Right kidney (tissue), 1 donor: ENCODE data around the gene RAB38.

ENCODE experiments used
- DNase-seq: peaks from one replicate; pipeline ENCODE4 v3.0.0-alpha.2; 2016

Gene RAB38

GRCh38 chr11:88171982-88172381 is 3.3 kb downstream of the RAB38 start:
- DNase-seq, result no peak

DNA sequence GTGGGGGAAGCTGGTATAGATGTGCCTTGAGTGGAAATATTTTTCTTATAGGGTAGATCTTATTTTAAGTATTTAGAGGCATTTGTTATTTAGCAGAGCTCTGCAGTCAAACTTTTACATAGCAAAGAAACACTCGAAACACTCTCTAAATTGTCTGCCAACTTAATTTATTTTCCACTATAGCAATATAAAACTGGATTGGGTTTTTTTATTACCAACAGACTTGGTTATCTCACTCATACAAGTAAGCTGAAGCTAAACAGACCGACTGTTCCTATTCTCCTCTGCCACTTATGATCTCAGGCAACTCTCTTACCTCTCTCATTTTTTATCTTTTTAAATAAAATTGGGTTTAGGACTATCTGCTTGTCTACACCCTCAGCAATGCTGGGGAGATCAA is 4.6 kb downstream of the RAB38 start:
- DNase-seq, result no peak

DNA sequence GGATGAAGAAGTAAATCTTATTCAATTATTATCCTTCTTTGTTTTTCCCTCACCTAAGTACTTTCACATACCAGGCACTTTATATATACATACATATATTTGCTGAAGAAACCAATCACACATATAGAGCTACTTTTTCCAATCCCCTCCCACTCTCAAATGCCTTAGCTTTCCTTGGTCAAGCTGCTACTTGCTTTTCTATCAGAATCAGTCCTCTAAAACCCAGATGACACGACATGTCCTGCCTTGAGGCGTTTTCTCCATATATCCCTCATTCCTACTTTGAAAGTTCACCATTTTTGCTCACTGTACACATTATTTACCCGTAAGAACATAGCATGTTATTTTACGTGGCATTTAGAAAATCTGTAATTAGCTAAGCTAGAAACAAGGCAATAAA is 5.4 kb downstream of the RAB38 start:
- no peak for DNase-seq

DNA sequence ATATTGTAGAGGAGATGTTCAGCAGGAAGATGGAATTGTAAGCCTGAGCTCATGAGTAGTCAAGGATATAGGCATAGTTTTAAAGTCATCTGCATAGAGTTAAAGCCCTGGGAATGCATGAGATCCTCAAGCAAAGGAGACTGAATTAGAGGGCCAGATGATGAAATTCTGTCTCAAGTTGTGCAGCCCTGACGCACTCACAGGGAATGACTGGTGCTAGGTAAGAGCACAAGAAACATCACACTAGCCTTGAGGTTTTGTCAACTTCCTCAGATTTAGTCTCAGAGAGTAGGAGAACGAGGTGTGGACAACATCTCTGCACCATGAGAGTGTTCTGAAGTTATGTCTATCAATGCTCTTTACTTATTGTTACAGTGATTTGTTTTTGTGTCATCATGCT is 5.8 kb downstream of the RAB38 start:
- no peak for DNase-seq

- DNase-seq, result no peak
Observed at GRCh38 chr11:88167853-88168252, 7.4 kb downstream of the RAB38 start.

- no peak for DNase-seq
Observed at GRCh38 chr11:88164806-88165585, 10.2 kb downstream of the RAB38 start.

DNA sequence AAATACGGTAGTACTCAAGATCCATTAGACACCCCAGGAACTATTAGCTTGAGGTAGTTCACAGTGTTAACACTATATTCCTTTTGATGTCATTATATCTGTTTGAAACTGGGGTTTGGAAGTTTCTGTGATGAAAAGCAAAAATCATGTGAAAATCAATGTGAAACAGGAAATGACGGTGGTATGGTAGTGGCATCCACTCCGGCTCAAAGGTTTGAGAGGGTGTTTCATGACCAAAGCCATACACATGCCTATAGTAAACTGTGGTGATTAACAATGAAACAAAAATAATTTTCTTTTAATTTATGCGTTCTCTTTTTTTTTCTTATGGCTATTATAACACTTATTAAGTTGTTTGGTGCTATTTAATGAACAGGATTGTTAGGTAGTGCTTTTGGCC is 10.9 kb downstream of the RAB38 start:
- DNase-seq, result no peak

GRCh38 chr11:88158081-88158480 is 17.2 kb downstream of the RAB38 start:
- DNase-seq, result no peak

DNA sequence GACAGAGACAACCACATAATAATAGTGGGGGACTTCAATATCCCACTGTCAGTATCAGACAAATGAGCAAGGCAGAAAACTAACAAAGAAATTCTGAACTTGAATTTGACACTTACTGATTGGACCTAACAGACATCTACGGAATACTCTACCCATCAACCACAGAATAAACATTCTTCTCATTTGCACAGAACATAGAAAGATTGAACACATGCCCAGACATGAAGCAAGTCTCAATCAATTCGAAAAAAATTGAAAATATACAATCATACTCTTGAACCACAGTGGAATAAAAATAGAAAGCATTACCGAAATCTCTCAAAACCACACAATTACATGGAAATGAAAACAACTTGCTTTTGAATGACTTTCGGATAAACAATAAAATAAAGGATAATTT is 17.9 kb downstream of the RAB38 start:
- no peak for DNase-seq

DNA sequence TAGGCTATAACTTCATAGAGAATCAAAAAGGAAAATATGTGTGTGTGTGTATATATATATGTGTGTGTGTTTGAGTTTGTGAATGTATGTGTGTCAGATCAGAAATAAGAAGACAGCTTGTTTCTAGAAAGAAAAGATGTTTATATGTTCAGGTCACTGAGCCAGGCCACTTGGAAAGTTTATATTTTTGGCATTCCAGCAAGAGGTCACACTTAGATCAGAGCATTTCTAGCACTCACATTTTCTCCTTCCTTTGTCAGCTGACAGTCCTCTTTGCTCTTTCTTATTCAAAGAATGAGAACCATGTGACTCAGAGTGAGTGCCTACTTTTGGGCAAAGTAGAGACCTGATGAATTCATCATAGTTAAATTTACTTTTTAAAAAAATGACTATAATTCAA is 22.9 kb downstream of the RAB38 start:
- DNase-seq, result no peak

DNA sequence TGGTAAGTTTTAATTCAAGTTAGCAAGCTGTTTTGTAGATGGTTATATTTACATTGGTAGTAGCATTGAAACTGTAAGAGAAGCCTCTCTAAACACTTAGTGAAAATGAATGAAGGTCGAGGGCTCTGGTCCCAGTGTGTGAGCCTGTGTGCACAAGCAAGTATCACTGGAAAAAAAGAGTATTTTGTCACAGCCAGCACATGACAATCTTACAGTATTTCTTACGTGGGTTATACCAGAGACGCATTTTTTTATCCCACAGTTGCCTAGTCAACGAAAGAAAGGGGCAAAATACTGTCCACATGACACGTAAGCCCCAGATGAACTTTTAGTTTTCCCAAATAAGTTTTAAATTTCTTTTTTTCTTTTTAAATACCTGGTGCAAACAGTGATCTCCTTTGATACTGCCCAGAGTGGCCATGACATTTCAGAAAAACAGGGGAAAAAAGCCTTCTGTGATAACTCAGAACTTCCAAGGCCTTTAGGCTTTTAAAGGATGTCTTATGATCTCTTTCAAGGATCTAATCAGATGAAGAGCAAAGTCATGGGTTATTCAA is 23.5 kb downstream of the RAB38 start:
- DNase-seq, result no peak

DNA sequence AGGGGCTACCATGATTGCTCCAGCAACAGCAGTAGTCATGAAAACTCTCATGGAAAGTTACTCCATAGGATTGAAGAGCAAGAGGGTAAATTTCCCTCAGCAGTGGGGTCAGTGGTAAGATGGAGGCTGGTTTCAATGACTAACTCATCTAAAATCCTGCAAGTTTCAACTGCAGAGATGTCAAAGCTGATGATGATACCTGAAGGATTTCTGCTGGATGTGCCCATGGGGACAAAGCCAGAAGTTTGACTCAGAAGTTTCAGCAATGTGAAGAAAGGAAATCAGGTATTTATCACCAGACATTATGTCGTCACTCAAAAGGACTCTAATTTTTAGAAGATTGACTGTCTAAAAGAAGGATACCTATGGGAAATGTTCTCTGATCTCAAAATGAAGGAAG is 29.1 kb downstream of the RAB38 start:
- no peak for DNase-seq

DNA sequence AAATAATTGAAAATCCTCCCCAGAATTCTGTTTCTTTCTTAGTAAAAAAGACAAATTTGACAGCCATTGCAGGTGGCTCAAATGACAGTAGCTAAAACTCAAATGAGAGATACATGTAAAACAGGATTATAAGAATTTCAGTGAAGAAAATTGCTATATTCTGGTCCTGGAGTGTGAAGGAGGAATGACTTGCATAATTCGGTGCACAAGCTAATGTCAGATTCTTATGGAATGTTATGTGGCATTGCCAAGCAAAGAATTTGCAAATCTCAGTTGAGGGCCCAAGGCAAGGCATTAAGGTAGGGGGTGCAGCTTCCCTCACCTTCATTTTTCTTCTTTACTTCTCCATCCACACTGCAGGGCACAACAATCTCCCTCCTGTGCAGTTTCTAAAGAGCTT is 35.4 kb downstream of the RAB38 start:
- DNase-seq, result no peak

- no peak for DNase-seq
Observed at GRCh38 chr11:88131764-88132470, 43.3 kb downstream of the RAB38 start.

GRCh38 chr11:88122956-88123355 is 52.3 kb downstream of the RAB38 start:
- DNase-seq, result no peak

DNA sequence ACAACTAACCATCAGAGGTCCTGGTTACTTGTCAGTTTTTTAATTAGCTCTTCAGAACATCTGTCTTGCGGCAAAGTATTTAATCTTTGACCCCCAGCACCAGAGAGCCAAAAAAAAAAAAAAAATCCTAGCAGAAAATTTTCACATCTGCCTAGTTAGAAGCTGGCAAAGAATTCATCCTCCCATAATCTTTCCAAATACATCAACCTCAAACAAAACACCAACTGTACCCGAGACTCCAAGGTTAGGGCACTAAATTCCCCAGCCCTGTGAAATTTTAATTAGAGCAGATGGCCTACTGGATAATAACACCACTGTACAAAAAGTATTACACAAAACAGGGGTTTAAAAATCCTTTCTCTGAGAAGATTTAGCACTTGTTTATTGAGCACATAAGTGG is 55.7 kb downstream of the RAB38 start:
- no peak for DNase-seq

DNA sequence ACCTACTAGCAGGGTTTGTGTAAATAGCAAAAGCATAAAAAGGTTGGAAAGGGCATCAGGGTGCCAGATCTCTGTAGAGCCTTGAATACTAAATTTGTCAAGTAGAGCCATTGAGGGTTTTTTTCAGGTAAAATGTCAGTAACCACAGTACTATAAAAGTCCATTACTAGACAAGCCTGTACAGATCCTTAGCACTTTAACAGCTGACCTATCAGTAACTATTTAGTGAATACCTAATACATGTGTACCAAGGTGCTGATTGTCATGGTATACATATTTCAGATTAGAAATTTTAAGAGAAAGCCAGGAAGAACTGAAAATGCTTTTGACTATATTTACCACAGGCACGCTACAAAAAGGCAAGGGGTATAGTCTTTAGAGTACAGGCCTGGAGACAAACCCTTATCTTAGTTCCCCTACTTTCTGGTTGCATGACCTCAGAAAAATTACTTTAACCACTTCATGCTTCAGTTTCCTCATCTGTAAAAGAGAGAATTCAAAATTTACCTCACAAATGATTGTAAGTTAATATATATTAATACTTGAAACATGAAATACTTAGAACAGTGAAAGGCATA is 57.9 kb downstream of the RAB38 start:
- no peak for DNase-seq

DNA sequence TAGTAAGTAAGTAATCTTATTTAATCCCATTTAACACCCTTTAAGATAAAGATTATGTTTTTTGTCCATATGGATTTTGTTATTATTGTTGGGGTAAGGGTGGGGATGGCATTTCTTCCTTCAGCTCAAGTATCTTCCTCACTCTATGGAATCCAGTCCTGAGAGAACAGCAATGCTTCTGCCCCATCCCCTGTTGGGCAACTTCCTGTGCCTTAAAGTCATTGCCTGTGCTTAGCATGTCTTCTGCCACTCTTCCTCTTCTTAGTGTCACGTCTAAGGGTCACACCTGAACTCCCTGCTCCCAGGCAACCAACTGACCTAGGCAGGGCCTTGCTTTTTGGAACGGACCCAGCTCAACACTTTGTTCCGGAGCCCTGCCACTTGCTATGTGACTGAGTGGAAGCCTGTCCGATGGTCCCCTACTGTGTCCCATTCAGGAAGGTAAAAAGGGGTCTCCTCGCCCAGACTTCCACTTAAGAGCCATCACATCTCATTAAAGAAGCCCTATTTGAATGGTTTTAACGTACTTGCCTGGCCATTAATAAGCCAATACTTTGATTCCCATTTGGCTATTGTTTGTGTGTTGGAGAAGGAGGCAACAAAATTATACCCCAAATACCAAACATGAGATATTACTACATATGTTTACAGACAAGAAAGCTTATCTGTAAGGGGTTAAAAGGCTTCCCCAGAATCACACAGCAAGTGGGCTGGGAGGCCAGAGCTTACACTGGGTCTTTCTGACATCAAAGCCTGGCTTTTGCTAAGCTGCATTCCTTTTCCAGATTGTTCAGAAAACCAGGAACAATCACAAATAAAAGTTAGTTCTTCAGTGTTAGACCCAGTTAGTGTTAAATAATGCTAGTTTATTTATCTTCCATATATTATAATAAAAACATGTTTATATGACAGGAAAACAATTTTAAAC is 59.2 kb downstream of the RAB38 start:
- no peak for DNase-seq

- no peak for DNase-seq
Observed at GRCh38 chr11:88114486-88115045, 60.7 kb downstream of the RAB38 start.

- no peak for DNase-seq
Observed at GRCh38 chr11:88106666-88107065, 68.6 kb downstream of the RAB38 start.

DNA sequence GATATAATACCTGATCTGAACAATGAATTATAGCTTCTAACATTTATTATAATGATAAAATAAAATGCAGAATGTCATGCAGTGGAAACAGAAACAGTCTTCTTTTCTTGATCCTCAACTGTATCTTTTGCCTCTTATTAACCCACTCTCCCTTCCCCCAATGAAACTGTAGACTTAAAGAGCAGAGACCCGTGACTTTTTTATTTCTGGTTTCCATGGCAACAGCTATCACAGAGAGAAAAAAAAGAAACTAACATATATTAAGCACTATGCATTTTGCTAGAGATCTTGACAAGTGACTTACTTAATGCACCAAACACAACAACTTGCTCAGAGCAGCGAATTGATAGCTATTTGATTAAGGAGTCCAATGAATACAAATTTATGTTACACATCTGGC is 69.3 kb downstream of the RAB38 start:
- no peak for DNase-seq

- no peak for DNase-seq
Observed at GRCh38 chr11:88105526-88105925, 69.7 kb downstream of the RAB38 start.
